OCI-LY3 (cell line): Measurements from ENCODE around the gene ITIH5.

ENCODE experiments used
- H2AFZ ChIP-seq: fragments of 200-600, 300-600 bp; shearing (Covaris generic); 2 replicates; pipeline ENCODE4 v1.6.0; 2014; ENCODE audit warnings: antibody characterized with exemption, low read depth, low read length
- H3K27ac ChIP-seq: fragments of 200-600, 300-600 bp; sonication (generic); 2 replicates; pipeline ENCODE4 v1.5.1; 2014; ENCODE audit warnings: mild to moderate bottlenecking, low read length, moderate library complexity, mixed read lengths
- H3K27me3 ChIP-seq: fragments of 200-600, 300-600 bp; sonication (generic); 2 replicates; pipeline ENCODE4 v1.6.1; 2014; ENCODE audit warnings: low read depth, low read length, mixed read lengths
- H3K36me3 ChIP-seq: fragments of 200-600, 300-600 bp; sonication (generic); replicated peaks from 2 replicates; pipeline ENCODE3; 2014; ENCODE audit warnings: low read depth, low read length, mixed read lengths
- H3K4me1 ChIP-seq: fragments of 300-600, 200-600 bp; sonication (generic); 2 replicates; pipeline ENCODE4 v1.6.1; 2014; ENCODE audit warnings: low read length, mixed read lengths
- H3K4me2 ChIP-seq: fragments of 200-600, 300-600 bp; sonication (generic); 2 replicates; pipeline ENCODE4 v1.6.1; 2014; ENCODE audit warnings: low read length, mixed read lengths
- H3K4me3 ChIP-seq: fragments of 300-600, 200-600 bp; sonication (generic); 2 replicates; pipeline ENCODE4 v1.5.1; 2014; ENCODE audit warnings: antibody characterized with exemption, mild to moderate bottlenecking, low read length, moderate library complexity
- H3K79me2 ChIP-seq: fragments of 300-600, 200-600 bp; shearing (Covaris generic); 2 replicates; pipeline ENCODE4 v1.6.1; 2014; ENCODE audit warnings: mild to moderate bottlenecking, low read length, mixed read lengths
- H3K9ac ChIP-seq: fragments of 300-600, 200-600 bp; shearing (Covaris generic); 2 replicates; pipeline ENCODE4 v1.6.0; 2014; ENCODE audit warnings: mild to moderate bottlenecking, low read length, moderate library complexity
- H3K9me3 ChIP-seq: fragments of 200-600, 300-600 bp; shearing (Covaris generic); 2 replicates; pipeline ENCODE4 v1.6.1; 2014; ENCODE audit warnings: low read length, mixed read lengths; ENCODE audit not compliant: insufficient read depth
- H4K20me1 ChIP-seq: fragments of 200-600, 300-600 bp; sonication (generic); 2 replicates; pipeline ENCODE4 v1.6.1; 2016; ENCODE audit warnings: low read length, mixed read lengths; ENCODE audit not compliant: insufficient read depth
- CTCF ChIP-seq: fragments of 200-600, 300-600 bp; sonication (generic); IDR thresholded peaks from 2 replicates; pipeline ENCODE4 v1.5.1; 2014; ENCODE audit warnings: antibody characterized with exemption, low read length, low read depth
- EZH2phosphoT487 ChIP-seq: fragments of 200-600 bp; shearing (Covaris generic); IDR thresholded peaks from 2 replicates; pipeline ENCODE4 v1.6.1; 2018; ENCODE audit warnings: antibody characterized with exemption, mixed run types, low read depth

Gene ITIH5

GRCh38 chr10:7561985-7562384 lies 104.8 kb downstream of the ITIH5 start:
- no peak for TF ChIP-seq CTCF
- TF ChIP-seq EZH2phosphoT487 = no peak
- Histone ChIP-seq H4K20me1 (no peaks in the 10 kb centered on the region), H3K27ac (no peak overlapping the region), H3K9me3 (no peaks in the 10 kb centered on the region), H3K4me1 (no peaks in the 10 kb centered on the region), H3K36me3 (no peaks in the 10 kb centered on the region), H3K27me3 (no peaks in the 10 kb centered on the region), H3K4me2 (no peak overlapping the region), H3K9ac (no peak overlapping the region), H2AFZ (no peak overlapping the region), H3K79me2 (no peaks in the 10 kb centered on the region), H3K4me3 (no peak overlapping the region)

GRCh38 chr10:7561216-7561893 lies 105.4 kb downstream of the ITIH5 start:
- no peak overlapping the region for H3K4me2 ChIP-seq
- H3K36me3 ChIP-seq = no peaks in the 10 kb centered on the region
- no peak overlapping the region for H3K27ac ChIP-seq
- H3K9me3 ChIP-seq = no peaks in the 10 kb centered on the region
- no peak overlapping the region for H2AFZ ChIP-seq
- H3K4me1 ChIP-seq = no peaks in the 10 kb centered on the region
- no peaks in the 10 kb centered on the region for H3K27me3 ChIP-seq
- no peaks in the 10 kb centered on the region for H4K20me1 ChIP-seq
- TF ChIP-seq EZH2phosphoT487 (no peak), CTCF (no peak)
- H3K9ac ChIP-seq = no peak overlapping the region
- H3K79me2 ChIP-seq = no peaks in the 10 kb centered on the region
- no peak overlapping the region for H3K4me3 ChIP-seq

- Histone ChIP-seq H3K4me2 (no peak overlapping the region), H3K9ac (no peak overlapping the region), H3K27ac (no peak overlapping the region), H3K4me3 (no peak overlapping the region), H4K20me1 (no peaks in the 10 kb centered on the region), H3K36me3 (no peaks in the 10 kb centered on the region), H2AFZ (no peak overlapping the region), H3K4me1 (no peaks in the 10 kb centered on the region), H3K79me2 (no peaks in the 10 kb centered on the region), H3K27me3 (no peaks in the 10 kb centered on the region), H3K9me3 (no peaks in the 10 kb centered on the region)
- TF ChIP-seq EZH2phosphoT487 (no peak), CTCF (no peak)
These were observed 106.2 kb downstream of the ITIH5 start for GRCh38 chr10:7560519-7560918.

- Histone ChIP-seq H4K20me1 (no peaks in the 10 kb centered on the region), H3K4me2 (no peak overlapping the region), H3K79me2 (no peaks in the 10 kb centered on the region), H3K9me3 (no peaks in the 10 kb centered on the region), H3K27ac (no peak overlapping the region), H3K9ac (no peak overlapping the region), H2AFZ (no peak overlapping the region), H3K4me1 (no peaks in the 10 kb centered on the region), H3K27me3 (no peaks in the 10 kb centered on the region), H3K4me3 (no peak overlapping the region), H3K36me3 (no peaks in the 10 kb centered on the region)
- no peak for TF ChIP-seq EZH2phosphoT487
- TF ChIP-seq CTCF = no peak
These were observed 107.4 kb downstream of the ITIH5 start for GRCh38 chr10:7559386-7559785.
